GM12801 (cell line): ENCODE measurements around the gene METRNL.

Experiments
- CTCF ChIP-seq: IDR thresholded peaks from one replicate; pipeline ENCODE4 v1.5.1; 2011; ENCODE audit warnings: control low read depth; ENCODE audit not compliant: insufficient read length; ENCODE audit errors: extremely low read depth

Gene METRNL

GRCh38 chr17:83125515-83126274 lies 46.3 kb downstream of the METRNL start:
- no peak for TF ChIP-seq CTCF

DNA sequence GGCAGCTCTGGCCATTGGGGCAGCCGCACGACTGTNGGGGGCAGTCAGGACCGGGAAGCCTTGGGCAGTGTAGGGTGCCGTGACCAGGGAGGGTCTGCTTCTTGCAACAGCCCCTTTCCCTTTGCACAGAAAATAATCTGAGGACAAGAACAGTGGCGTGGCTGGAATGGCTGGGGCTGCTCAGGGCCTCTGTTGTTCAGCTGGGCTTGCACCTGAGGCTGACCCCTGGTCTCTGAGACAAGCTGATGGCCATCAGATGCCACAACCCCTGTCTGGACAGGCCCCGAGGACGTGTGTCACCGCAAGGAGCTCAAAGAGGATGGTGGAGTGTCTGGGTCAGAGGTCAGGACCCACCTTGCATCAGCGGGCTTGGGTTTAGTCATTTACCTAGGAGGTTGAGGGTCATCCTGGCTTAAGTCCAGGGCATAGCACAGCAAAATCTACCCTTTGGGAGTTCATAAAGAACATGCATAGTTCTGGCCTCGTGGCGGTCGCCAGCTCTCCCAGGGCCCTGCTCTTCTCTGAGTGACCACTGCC lies 46.9 kb downstream of the METRNL start:
- no peak for TF ChIP-seq CTCF

DNA sequence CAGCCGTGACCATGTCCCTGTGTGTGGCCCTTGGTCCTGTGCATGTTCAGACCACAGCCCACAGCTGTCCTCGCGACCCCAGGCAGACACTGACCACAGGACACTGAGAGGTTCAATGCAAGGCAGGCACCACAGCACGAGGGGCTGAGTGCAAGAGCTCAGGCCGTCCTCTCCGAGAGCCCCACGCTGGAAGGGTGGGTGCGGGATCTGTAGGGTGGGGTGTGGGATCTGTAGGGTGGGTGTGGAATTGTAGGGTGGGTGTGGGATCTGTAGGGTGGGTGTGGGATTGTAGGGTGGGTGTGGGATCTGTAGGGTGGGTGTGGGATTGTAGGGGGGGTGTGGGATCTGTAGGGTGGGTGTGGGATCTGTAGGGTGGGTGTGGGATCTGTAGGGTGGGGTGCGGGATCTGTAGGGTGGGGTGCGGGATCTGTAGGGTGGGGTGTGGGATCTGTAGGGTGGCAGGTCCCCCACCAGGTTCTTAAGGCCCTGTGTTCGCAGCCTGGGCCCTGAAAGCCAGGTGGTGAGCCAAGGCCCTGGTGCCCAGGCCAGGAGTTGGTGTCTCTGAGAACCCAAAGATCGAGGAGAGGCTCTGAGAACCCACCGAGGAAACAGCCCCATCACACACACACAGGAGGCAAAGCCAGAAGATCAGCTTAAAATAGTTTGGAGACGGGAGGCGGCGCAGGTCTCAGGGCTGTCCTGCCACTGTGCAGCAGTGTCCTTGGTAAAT lies 48.2 kb downstream of the METRNL start:
- no peak for TF ChIP-seq CTCF

GRCh38 chr17:83128306-83129240 lies 49.2 kb downstream of the METRNL start:
- no peak for TF ChIP-seq CTCF

DNA sequence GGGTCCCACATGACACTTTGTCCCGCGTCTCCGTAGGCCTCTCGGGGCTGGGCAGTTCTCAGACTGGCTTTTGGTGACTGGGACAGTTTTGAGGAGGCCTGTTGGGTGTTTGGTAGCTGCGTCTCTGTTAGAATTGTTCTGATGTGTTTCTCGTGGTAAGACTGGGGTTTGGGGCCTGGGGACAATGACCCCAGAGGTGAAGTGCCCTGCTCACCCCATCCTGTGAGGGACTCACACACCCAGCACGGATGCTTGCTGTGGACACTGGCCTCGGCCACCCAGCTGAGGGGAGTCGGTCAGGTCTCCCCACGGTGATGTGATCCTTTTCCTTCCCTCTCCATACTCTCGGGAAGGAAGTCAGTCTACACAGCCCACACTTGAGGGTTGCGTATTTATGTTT lies 50.3 kb downstream of the METRNL start:
- no peak for TF ChIP-seq CTCF

GRCh38 chr17:83131401-83132011 lies 52.1 kb downstream of the METRNL start:
- TF ChIP-seq CTCF: no peak
